HepG2 (cell line): ENCODE data around the gene DRAP1. TPM values are rescaled to one million over a fixed set of nuclear protein-coding genes. Genes with fewer than 3 reads are reported as not detected.
A peak's percentile ranks its signal among the peaks of the same experiment; 100 is the strongest.

Experiments
- CEBPG ChIP-seq: IDR thresholded peaks from 2 replicates; pipeline ENCODE4 v1.6.1; 2016
- CREB1 ChIP-seq, 2 experiments: fragments of 450-650 bp in 1 of 2; IDR thresholded peaks; 2 replicates each; pipeline ENCODE4 v1.6.1; 2016 to 2017; ENCODE audit warnings: control low read depth in 1 of 2, mild to moderate bottlenecking in 1 of 2, missing compliant biosample characterization in 1 of 2, missing genetic modification characterization in 1 of 2
- ETV5 ChIP-seq: IDR thresholded peaks from 2 replicates; pipeline ENCODE4 v1.6.1; 2018; ENCODE audit warnings: missing biosample characterization, missing genetic modification reagents, inconsistent platforms, borderline replicate concordance
- EZH2 ChIP-seq: conservative IDR thresholded peaks from 2 replicates; pipeline ENCODE4 v1.6.1; 2012; ENCODE audit warnings: mild to moderate bottlenecking, low read depth, low read length, moderate library complexity
- GABPB1 ChIP-seq: IDR thresholded peaks from 2 replicates; pipeline ENCODE4 v1.6.1; 2016; ENCODE audit warnings: mild to moderate bottlenecking, missing genetic modification reagents, moderate library complexity, missing compliant biosample characterization
- HMG20B ChIP-seq: conservative IDR thresholded peaks from 2 replicates; pipeline ENCODE4 v1.6.1; 2016; ENCODE audit warnings: missing genetic modification reagents, missing compliant biosample characterization
- KDM3A ChIP-seq: IDR thresholded peaks from 2 replicates; pipeline ENCODE4 v1.6.1; 2018; ENCODE audit warnings: low read depth, missing compliant biosample characterization
- KLF12 ChIP-seq: sonication (generic); formaldehyde crosslinking; IDR thresholded peaks from 2 replicates; pipeline ENCODE4 v1.4.0; 2020; ENCODE audit warnings: missing genetic modification reagents, borderline replicate concordance
- NFYC ChIP-seq: IDR thresholded peaks from 2 replicates; pipeline ENCODE4 v1.6.1; 2016; ENCODE audit warnings: missing genetic modification reagents, missing compliant biosample characterization
- NKX3-1 ChIP-seq: sonication (generic); formaldehyde crosslinking; IDR thresholded peaks from 2 replicates; pipeline ENCODE4 v1.5.0; 2020; ENCODE audit warnings: missing genetic modification reagents
- POLR2G ChIP-seq: fragments of 200-400 bp; formaldehyde crosslinking; IDR thresholded peaks from 2 replicates; pipeline ENCODE4 v1.6.1; 2018; ENCODE audit warnings: mild to moderate bottlenecking, low read depth, low read length, moderate library complexity
- PRMT3 ChIP-seq: sonication (generic); formaldehyde crosslinking; IDR thresholded peaks from 2 replicates; pipeline ENCODE4 v1.8.1; 2022; ENCODE audit warnings: low read depth, mild to moderate bottlenecking, moderate library complexity, missing genetic modification reagents, borderline replicate concordance
- RNF2 ChIP-seq: fragments of 450-650 bp; conservative IDR thresholded peaks from 2 replicates; pipeline ENCODE4 v1.6.1; 2016; ENCODE audit warnings: low read depth
- SNRNP70 ChIP-seq: fragments of 200-400 bp; formaldehyde crosslinking; IDR thresholded peaks from 2 replicates; pipeline ENCODE4 v1.6.1; 2017; ENCODE audit warnings: mild to moderate bottlenecking, low read depth, low read length, moderate library complexity
- SOX6 ChIP-seq, 2 experiments: fragments of 450-650 bp in 1 of 2; sonication (generic) in 1 of 2; formaldehyde crosslinking in 1 of 2; IDR thresholded peaks; 2 replicates each; pipeline versions ENCODE4 v1.4.0 to v1.6.1; 2017 to 2020; ENCODE audit warnings: antibody characterized with exemption in 1 of 2, mild to moderate bottlenecking in 1 of 2, missing genetic modification reagents in 1 of 2
- TCF7L2 ChIP-seq: IDR thresholded peaks from 2 replicates; pipeline ENCODE4 v1.6.1; 2011; ENCODE audit warnings: mild to moderate bottlenecking, low read depth, low read length, moderate library complexity
- TOPORS ChIP-seq: sonication (generic); formaldehyde crosslinking; IDR thresholded peaks from 2 replicates; pipeline ENCODE4 v1.8.0; 2023; ENCODE audit warnings: mild to moderate bottlenecking, missing genetic modification reagents
- ZBTB20 ChIP-seq: sonication (generic); formaldehyde crosslinking; IDR thresholded peaks from 2 replicates; pipeline ENCODE4 v1.8.1; 2023; ENCODE audit warnings: missing genetic modification reagents, low read depth, mild to moderate bottlenecking, borderline replicate concordance
- ZFP36L1 ChIP-seq: sonication (generic); formaldehyde crosslinking; IDR thresholded peaks from 2 replicates; pipeline ENCODE4 v1.8.0; 2022; ENCODE audit warnings: mild to moderate bottlenecking, missing genetic modification reagents, moderate library complexity
- ZFP37 ChIP-seq: sonication (generic); formaldehyde crosslinking; IDR thresholded peaks from 2 replicates; pipeline ENCODE4 v1.4.0; 2020; ENCODE audit warnings: missing genetic modification reagents, borderline replicate concordance
- ZFX ChIP-seq: sonication (generic); formaldehyde crosslinking; IDR thresholded peaks from 2 replicates; pipeline ENCODE4 v1.4.0; 2020; ENCODE audit warnings: mild to moderate bottlenecking, low read depth, missing genetic modification reagents, moderate library complexity
- ZNF746 ChIP-seq: sonication (generic); formaldehyde crosslinking; IDR thresholded peaks from 2 replicates; pipeline ENCODE4 v1.8.0; 2022; ENCODE audit warnings: mild to moderate bottlenecking, missing genetic modification reagents
- ZNF781 ChIP-seq: sonication (generic); formaldehyde crosslinking; IDR thresholded peaks from 2 replicates; pipeline ENCODE4 v1.5.1; 2020; ENCODE audit warnings: borderline replicate concordance, mild to moderate bottlenecking, missing genetic modification reagents; ENCODE audit errors: not compliant biosample characterization
- polyA plus RNA-seq, 8 experiments: library from polyadenylated mRNA; depleted of rRNA in 3 of 8; stranded (reverse) in 7 of 8; unstranded in 1 of 8; fragments of >200 nt; fragmentation: Illumina TruSeq in 4 of 8; extraction: Trizol in 4 of 8; gene quantifications; 2 replicates each; pipeline versions ENCODE4 v1.2.1 to v1.2.3, GENCODE V29; 2011 to 2016; ENCODE audit warnings: low read depth in 4 of 8, missing spikeins in 1 of 8, mixed read lengths in 1 of 8; ENCODE audit not compliant: insufficient read depth in 1 of 8
- total RNA-seq, 5 experiments: library from RNA; depleted of rRNA; stranded (reverse); fragments of >200 nt; fragmentation: Illumina TruSeq; extraction: Trizol; gene quantifications; 2 replicates each; pipeline ENCODE4 v1.2.3, GENCODE V29; 2016; ENCODE audit warnings: low read depth in 1 of 5
- TF ChIP-seq, protein P1 (sequence below): sonication (generic); formaldehyde crosslinking; IDR thresholded peaks from 2 replicates; pipeline ENCODE4 v1.4.0; 2020; ENCODE audit warnings: missing genetic modification reagents, borderline replicate concordance
- TF ChIP-seq, protein P2 (sequence below): IDR thresholded peaks from 2 replicates; pipeline ENCODE4 v1.6.1; 2018; ENCODE audit warnings: missing genetic modification reagents
- TF ChIP-seq, protein P3 (sequence below): sonication (generic); formaldehyde crosslinking; IDR thresholded peaks from 2 replicates; pipeline ENCODE4 v1.5.1; 2020; ENCODE audit warnings: missing genetic modification reagents, mild to moderate bottlenecking, borderline replicate concordance

DRAP1 gene
- total and polyA plus RNA-seq, 2 of the 13 experiments (the other 11 are each of a cell fraction or from before 2014, with no cell fraction given), result 46.8 to 52.3 TPM

DNA sequence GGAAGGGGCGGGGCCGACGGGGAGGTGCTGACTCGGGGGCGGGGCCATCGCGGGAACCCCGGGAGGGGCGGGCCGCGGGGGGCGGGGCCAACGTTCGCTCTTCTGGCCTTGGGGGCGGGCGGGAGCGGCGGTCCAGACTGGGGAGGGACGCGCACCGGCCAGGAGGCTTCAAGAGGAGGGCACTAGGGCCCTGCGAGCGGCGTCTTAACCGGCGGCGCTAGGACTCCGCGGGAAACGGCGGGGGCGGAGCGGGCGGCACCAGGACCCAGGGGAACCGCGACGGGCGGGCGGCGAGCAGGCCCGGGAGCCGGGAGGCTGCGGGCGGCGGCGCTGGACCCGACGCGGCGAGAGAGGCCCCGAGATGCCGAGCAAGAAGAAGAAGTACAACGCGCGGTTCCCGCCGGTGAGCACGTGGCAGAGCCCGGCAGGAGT, at the start of gene DRAP1 (continued):
- peak; percentile 25; the same call in 1 of the 2 replicates for TF ChIP-seq NFYC (CRISPR knock-in tag)
- TF ChIP-seq TCF7L2, result no peak
- TF ChIP-seq ZBTB20 (CRISPR knock-in tag), result 0 out of 2 replicates have a peak, but pooled peaks have one; percentile 28
- TF ChIP-seq PRMT3 (CRISPR knock-in tag), result no peak
- TF ChIP-seq, protein P1, sequence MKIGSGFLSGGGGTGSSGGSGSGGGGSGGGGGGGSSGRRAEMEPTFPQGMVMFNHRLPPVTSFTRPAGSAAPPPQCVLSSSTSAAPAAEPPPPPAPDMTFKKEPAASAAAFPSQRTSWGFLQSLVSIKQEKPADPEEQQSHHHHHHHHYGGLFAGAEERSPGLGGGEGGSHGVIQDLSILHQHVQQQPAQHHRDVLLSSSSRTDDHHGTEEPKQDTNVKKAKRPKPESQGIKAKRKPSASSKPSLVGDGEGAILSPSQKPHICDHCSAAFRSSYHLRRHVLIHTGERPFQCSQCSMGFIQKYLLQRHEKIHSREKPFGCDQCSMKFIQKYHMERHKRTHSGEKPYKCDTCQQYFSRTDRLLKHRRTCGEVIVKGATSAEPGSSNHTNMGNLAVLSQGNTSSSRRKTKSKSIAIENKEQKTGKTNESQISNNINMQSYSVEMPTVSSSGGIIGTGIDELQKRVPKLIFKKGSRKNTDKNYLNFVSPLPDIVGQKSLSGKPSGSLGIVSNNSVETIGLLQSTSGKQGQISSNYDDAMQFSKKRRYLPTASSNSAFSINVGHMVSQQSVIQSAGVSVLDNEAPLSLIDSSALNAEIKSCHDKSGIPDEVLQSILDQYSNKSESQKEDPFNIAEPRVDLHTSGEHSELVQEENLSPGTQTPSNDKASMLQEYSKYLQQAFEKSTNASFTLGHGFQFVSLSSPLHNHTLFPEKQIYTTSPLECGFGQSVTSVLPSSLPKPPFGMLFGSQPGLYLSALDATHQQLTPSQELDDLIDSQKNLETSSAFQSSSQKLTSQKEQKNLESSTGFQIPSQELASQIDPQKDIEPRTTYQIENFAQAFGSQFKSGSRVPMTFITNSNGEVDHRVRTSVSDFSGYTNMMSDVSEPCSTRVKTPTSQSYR (CRISPR knock-in tag), result no peak; the same call in 1 of the 2 replicates
- peak; percentile 74 for TF ChIP-seq ETV5 (CRISPR knock-in tag)
- 0 out of 2 replicates have a peak, but pooled peaks have one; percentile 44 for TF ChIP-seq ZFP36L1
- TF ChIP-seq KLF12 (CRISPR knock-in tag), result peak; percentile 81; the same call in 1 of the 2 replicates
- TF ChIP-seq ZNF781 (CRISPR knock-in tag), result no peak
- peak; percentile 70; the same call in 1 of the 2 replicates for TF ChIP-seq ZFP37 (CRISPR knock-in tag)
- TF ChIP-seq HMG20B (CRISPR knock-in tag), result peak; percentile 65; the same call in 1 of the 2 replicates
- TF ChIP-seq, protein P2, sequence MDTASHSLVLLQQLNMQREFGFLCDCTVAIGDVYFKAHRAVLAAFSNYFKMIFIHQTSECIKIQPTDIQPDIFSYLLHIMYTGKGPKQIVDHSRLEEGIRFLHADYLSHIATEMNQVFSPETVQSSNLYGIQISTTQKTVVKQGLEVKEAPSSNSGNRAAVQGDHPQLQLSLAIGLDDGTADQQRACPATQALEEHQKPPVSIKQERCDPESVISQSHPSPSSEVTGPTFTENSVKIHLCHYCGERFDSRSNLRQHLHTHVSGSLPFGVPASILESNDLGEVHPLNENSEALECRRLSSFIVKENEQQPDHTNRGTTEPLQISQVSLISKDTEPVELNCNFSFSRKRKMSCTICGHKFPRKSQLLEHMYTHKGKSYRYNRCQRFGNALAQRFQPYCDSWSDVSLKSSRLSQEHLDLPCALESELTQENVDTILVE (CRISPR knock-in tag), result peak; percentile 94; the same call in 1 of the 2 replicates
- TF ChIP-seq NKX3-1, result peak; percentile 55; the same call in 1 of the 2 replicates
- peak; percentile 74; the same call in 1 of the 2 replicates for TF ChIP-seq ZNF746 (CRISPR knock-in tag)
- TF ChIP-seq SNRNP70, result no peak
- no peak for TF ChIP-seq EZH2
- TF ChIP-seq ZFX (CRISPR knock-in tag), result peak; percentile 81
- no peak for TF ChIP-seq SOX6 (IDR thresholded peaks at IDR 0.05)
- TF ChIP-seq SOX6 (CRISPR knock-in tag; IDR thresholded peaks at IDR 0.05), result peak; percentile 23; the same call in 1 of the 2 replicates
- TF ChIP-seq POLR2G, result peak; percentile 61
- TF ChIP-seq CREB1 (IDR thresholded peaks at IDR 0.05), result peak; percentile 65
- TF ChIP-seq CREB1 (CRISPR knock-in tag; IDR thresholded peaks at IDR 0.05), result no peak
- peak; percentile 87 for TF ChIP-seq GABPB1
- peak; percentile 77; the same call in 1 of the 2 replicates for TF ChIP-seq KDM3A
- TF ChIP-seq, protein P3, sequence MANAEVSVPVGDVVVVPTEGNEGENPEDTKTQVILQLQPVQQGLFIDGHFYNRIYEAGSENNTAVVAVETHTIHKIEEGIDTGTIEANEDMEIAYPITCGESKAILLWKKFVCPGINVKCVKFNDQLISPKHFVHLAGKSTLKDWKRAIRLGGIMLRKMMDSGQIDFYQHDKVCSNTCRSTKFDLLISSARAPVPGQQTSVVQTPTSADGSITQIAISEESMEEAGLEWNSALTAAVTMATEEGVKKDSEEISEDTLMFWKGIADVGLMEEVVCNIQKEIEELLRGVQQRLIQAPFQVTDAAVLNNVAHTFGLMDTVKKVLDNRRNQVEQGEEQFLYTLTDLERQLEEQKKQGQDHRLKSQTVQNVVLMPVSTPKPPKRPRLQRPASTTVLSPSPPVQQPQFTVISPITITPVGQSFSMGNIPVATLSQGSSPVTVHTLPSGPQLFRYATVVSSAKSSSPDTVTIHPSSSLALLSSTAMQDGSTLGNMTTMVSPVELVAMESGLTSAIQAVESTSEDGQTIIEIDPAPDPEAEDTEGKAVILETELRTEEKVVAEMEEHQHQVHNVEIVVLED, result peak; percentile 64
- TF ChIP-seq CEBPG (CRISPR knock-in tag), result 0 out of 2 replicates have a peak, but pooled peaks have one; percentile 38
- peak; percentile 70 for TF ChIP-seq RNF2
- no peak for TF ChIP-seq TOPORS (CRISPR knock-in tag)
